ENCODE data around the gene SP1.
A peak's percentile ranks its signal among the peaks of the same experiment; 100 is the strongest.
"Not testable (repeated sequence)": the region's sequence is repeated elsewhere in the genome, so short reads cannot be mapped to it uniquely, and the experiment has no call there.

Gene SP1

DNA sequence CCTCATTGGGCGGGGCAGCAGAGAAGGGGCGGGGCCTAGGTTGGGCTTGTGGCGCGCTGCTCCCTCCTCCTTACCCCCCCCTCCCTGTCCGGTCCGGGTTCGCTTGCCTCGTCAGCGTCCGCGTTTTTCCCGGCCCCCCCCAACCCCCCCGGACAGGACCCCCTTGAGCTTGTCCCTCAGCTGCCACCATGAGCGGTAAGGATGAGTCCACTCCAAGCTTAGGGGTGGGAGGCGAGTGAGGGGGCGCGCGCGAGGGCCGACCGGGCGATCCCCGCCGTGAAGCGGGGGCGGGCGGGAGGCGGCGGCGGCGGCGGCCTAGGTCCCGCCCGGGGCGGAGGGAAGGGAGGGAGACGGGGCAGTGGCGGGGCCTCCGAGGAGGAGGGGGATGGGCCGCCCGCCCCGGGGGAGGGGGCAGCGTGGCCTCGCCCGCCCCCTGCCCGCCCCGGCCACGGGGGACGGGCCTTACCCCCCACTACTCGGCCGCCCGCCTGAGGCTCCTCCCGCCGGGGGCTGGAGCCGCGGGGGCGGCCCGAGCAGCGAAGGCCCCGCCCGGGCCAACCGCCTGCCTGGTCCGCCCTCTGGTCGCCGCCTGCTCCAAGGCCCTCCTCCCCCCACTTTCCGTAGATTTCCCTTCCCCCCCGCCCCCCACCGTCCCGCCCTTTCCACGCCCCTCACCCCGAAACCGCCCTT lies at the start of gene SP1:
SP1 (plus strand) TSS at position 73 of the 690 bp plus-strand sequence; CDS start at position 189, 116 bp downstream.
- peak; percentile 91 for DNase-seq

DNA sequence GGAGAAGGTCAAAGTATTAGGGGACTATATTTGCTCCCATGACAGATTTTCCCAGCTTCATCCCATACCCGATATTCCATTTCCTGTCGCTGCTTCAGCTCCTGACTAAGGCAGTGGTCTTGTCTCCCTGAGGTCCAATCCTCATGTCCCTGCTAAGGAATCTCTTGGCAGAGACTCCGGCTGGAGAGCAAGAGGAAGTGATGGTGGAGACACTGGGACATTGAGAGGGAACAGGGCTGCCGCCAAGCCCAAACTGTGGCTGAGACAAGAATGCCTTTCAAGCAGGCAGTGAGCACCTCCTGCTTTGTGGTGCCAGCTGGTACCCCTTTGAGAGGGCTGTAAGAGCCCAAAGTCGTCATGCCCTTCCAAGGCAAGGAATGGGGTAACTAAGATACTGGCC lies 49.3 kb upstream of the SP1 start:
- no peak for DNase-seq

GRCh38 chr12:53332339-53332738 lies 47.6 kb upstream of the SP1 start:
- DNase-seq, result not testable (repeated sequence)

DNA sequence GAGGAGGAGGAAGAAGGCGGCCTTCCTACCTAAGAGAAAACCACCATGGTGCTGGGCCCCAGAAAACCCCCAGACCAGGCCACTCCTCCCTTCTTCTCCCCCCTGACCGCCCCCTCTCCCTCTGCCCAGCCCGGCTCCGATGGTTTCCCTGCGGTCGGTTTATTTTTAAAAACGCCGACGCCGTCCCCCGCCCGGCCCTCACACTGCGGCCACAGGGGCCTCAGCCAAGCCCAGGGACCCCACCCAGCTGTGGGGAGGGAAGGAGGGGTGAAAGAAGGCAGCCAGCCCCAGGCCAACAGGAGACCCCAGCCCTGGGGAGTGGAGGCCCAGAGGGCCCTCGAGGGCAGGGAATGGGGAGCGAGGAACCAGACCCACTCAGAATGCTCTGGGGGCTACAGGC lies 47.2 kb upstream of the SP1 start:
- no peak for DNase-seq

GRCh38 chr12:53333289-53333688 lies 46.7 kb upstream of the SP1 start:
- DNase-seq, result no peak

DNA sequence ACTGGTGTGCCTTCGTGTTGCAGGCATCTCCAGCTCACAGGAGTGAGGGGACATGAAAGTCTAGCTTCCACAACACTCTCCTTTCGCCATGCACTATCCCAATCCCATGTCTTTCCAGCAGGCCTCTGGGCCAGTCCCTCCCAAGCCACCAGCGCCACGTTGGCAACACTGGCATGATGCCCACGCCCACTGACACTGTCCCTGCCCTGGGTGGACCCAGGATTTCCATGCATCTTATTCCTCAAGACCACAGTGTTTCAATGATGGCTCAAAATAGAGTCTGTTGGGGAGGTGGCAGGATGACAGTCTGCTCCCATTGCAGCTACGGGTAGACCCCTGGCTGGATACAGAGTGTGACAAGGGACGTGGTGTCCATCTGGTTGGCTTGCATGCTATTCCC lies 46.1 kb upstream of the SP1 start:
- DNase-seq, result no peak

- no peak for DNase-seq
These were observed 45.2 kb upstream of the SP1 start for GRCh38 chr12:53334822-53335221.

- no peak for DNase-seq
These were observed 43.7 kb upstream of the SP1 start, which contains the start of gene SP7 for GRCh38 chr12:53336181-53336681. TSS of gene SP7 (minus strand) at chr12:53336354. CDS start at chr12:53335646, 708 bp downstream.

GRCh38 chr12:53338017-53338416 lies 42.0 kb upstream of the SP1 start:
- no peak for DNase-seq

DNA sequence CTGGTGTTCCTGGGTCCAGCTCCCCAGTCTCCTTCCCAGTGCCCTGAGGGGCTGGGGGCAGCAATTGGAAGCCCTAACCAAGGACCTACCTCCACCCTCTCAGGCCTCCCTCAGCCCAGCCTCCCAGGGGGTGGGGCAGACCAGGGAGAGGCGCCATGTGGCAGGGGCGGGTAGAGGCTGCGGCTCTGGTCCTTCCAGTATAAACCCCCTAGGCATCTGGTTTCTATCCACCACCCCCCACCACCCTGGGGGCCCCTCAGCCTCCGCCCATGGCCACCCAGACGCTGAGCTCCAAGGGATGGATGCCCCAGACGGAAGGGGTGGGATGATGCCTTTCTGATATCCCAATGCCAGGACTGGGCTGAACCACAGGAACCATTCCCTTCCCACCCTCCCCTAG lies 41.1 kb upstream of the SP1 start:
- no peak for DNase-seq

DNA sequence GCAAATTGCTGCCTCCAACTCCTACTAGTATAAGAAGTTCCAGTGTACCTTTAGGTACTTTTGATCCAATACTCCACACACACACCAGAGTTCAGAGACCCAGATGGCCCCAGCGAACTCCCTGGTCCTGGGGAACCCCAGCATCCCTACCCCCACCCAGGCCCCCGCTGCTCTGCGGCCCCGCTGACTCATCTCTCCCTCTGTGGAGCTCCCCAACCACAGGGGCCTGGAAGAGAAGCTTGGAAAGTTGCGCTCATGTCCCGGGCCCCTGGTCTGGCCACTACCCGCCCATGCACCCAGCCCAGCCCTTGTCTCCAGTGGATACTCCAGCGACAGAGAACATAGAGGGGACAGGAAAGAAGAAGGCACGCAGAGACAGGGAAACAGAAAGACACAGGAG lies 39.6 kb upstream of the SP1 start:
- no peak for DNase-seq

DNA sequence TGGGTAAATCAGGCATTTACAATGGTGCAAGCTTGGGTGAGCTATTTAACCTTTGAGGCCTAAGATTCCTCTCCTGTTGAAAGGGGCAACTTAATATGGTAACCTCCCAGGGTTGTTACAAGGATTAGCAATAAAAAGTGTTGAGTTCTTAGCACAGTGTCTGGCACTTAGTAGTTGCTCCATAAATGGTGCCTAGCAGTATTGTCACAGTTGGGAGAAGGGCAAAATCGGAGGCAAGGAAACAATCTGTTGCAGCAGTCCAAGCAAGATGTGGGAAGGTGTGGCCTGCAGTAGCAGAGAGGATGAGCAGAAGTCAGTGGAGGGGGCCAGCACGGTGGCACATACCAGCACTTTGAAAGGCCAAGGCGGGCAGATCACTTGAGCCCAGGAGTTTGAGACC lies 36.5 kb upstream of the SP1 start:
- no peak for DNase-seq

DNA sequence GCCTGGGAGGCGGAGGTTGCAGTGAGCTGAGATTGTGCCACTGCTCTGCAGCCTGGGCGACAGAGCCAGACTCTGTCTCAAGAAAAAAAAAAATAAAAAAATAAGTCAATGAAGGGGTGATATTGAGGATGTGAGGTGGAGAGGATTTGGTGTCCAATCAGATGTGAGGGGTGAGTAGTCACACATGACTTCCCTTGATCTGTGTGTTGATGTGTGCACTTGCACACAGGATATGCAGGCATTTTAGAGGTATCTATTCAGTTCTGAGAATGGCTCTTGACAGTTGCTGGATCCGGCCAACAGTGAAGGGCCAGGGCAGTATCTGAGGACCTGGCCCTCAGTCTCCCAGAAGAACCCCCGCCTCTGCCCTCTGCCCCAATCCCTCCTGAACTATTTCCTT lies 36.0 kb upstream of the SP1 start:
- no peak for DNase-seq

DNA sequence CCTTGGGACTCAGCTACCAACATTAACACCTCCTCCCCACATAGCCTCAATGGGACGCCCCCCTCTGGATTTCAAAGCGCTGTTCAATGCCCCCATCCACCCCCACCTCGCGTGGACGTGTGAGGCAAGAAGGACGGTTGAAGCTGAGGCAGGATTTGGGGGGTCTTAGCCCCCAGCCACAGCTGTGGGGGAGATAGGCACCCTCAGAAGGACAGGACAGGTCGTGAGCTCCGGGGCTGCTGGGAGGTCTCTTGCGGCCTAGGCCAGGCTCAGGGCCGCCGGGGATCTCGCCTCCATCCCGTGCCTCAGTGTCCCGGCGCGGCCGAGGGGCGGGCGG lies 35.5 kb upstream of the SP1 start:
- DNase-seq, result no peak

- DNase-seq, result peak; percentile 68
These were observed 35.0 kb upstream of the SP1 start for GRCh38 chr12:53344824-53345485.

DNA sequence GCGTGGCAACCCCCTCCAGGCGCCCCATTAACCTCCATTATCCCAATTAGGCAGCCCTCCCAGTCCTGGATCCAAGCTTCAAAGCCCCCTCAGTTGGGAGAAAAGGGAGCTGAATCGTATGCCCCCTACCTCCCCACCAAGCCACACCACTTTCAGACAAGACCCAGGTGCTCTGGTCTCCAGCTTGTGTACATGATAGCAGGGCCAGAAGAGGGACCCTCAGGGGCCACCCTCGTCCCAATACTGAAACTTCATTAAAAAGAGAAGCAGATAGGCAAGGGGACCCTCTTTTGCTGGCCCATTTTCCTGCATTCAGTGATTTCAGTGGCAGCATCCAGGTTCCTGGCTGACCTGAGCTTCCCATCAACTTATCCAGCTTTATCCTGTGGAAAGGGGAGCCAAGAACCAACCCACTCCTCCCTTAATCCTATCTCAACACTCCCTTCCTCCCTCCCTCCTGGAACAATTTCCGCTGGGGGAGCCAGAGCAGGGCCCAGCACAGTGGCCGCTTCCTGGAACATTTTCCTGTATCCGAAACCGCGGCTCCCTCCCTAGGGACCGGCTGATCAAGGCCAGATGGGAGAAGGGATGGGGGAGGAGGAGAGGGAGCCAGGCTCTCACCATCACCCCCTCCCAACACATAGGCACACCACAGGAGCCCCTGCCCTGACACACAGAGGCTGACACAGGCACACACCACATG lies 34.3 kb upstream of the SP1 start:
- no peak for DNase-seq

DNA sequence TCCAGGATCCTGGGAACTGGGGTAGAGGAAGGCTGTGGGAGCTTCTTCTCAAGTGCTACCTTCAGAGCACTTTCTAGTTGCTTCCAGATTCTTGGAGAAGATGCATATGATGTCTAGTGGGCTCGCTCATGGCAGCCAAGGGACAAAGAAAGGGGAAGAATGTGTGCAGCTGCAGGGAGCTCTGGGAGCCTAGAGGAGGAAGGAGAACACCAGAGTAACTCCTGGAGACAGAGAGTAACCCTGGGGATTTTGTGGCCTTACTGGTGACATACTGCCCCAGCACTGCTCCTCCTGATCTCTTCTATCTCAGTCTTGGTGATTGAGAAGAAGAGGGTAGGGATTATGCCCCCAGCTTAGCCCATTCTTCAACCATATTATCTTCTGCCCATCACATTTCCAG lies 33.5 kb upstream of the SP1 start:
- no peak for DNase-seq

GRCh38 chr12:53347905-53348304 lies 32.1 kb upstream of the SP1 start:
- DNase-seq, result no peak

- DNase-seq, result peak; percentile 89
These were observed 27.4 kb upstream of the SP1 start for GRCh38 chr12:53352331-53353256.

DNA sequence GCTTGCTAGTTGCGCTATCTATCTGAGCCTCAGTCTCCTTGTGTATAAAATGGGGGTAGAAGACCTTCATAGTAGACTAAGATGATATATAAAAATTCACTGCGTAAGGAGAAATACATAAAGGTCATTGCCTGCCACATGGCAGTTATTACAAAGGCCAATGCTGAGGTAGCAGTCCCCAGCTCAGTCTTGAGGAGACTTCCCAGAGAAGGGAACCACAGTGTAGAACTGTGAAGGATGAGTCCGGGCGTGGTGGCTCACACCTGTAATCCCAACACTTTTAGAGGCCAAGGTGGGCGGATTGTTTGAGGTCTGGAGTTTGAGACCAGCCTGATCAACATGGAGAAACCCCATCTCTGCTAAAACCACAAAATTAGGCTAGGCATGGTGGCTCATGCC lies 26.7 kb upstream of the SP1 start:
- no peak for DNase-seq

GRCh38 chr12:53355121-53355520 lies 24.9 kb upstream of the SP1 start:
- DNase-seq, result no peak

DNA sequence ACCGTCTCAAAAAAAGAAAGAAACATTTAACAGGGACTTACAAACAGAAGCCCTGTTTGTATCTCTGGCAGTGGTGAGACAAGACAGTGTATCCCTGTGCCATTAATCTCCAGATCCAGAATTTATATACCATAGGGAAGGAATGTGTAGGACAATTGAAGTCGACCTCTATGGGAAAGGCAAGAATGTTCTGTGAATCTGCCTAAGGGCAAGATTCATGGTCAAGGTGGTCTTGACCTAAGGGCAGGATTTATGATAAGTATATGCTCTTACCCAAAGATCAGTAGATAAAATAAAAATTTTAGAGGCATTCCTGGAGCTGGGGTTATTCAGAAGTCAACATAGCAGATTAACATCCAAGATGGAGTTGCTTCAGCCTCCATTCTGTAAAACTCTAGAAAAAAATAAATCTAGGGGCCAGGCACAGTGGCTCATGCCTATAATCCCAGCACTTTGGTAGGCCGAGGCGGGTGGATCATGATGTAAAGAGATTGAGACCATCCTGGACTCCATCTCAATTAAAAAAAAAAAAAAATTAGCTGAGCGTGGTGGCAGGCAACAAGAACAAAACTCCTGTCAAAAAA lies 21.0 kb upstream of the SP1 start:
- no peak for DNase-seq

- DNase-seq, result not testable (repeated sequence)
These were observed 18.3 kb upstream of the SP1 start for GRCh38 chr12:53361638-53362037.

Data from activated CD4-positive, alpha-beta T cell treated with anti-CD3 and anti-CD28 coated beads, Interleukin-2, amount 50 U/mL, for 16 hours (primary cell).